ENCODE data around the gene CLCN6. TPM values are rescaled to one million over a fixed set of nuclear protein-coding genes. Genes with fewer than 3 reads are reported as not detected.

Gene CLCN6
- total and polyA plus RNA-seq, 10 of the 15 experiments (the other 5 are each of a cell fraction or from before 2014, with no cell fraction given), result 2.2 to 20.9 (median 10.2) TPM

GRCh38 chr1:11795238-11795890, 10.6 kb upstream of the CLCN6 start:
- Histone ChIP-seq H2AFZ (ENCODE audit: control insufficient read depth, low read depth, low read length) (no peak overlapping the region), H3K4me2 (ENCODE audit: control insufficient read depth, insufficient read depth) (no peak overlapping the region), H3K4me3 (no peak overlapping the region), H3K27me3 (replicated peaks in 1 of 2; ENCODE audit: control insufficient read depth in 2 of 2, insufficient read depth in 2 of 2, low read length in 1 of 2) (no peaks in the 10 kb centered on the region), H3K27ac (ENCODE audit: control insufficient read depth, insufficient read depth) (no peak overlapping the region), H3K4me1 (ENCODE audit: control insufficient read depth, insufficient read depth, low read length) (no peaks in the 10 kb centered on the region; the same call in 1 of the 2 replicates), H3K9ac (ENCODE audit: control insufficient read depth, insufficient read depth, low read length) (no peak overlapping the region), H4K20me1 (ENCODE audit: control insufficient read depth, insufficient read depth) (no peaks in the 10 kb centered on the region), H3K79me2 (ENCODE audit: control insufficient read depth, insufficient read depth, low read length) (no peaks in the 10 kb centered on the region), H3K9me3 (replicated peaks; ENCODE audit: control insufficient read depth, insufficient read depth, low read length) (no peaks in the 10 kb centered on the region), H3K36me3 (ENCODE audit: control insufficient read depth in 2 of 2, insufficient read depth in 2 of 2, low read length in 1 of 2) (peaks cover 0 to 5% of the 10 kb centered on the region in 2 experiments; a peak in 2 of 4 replicates)
- in situ Hi-C loops (cut with MboI) (no loop called here), intact Hi-C loops (cut with micrococcal nuclease; ENCODE audit: unreplicated experiment) (no loop called here)
- TF ChIP-seq BACH1 (IDR thresholded peaks at IDR 0.05; ENCODE audit: borderline replicate concordance) (no peak), SIN3A (IDR thresholded peaks at IDR 0.05; ENCODE audit: low read depth, low read length) (no peak), FOXK2 (IDR thresholded peaks at IDR 0.05) (no peak), IRF3 (IDR thresholded peaks at IDR 0.05) (no peak), ZNF217 (IDR thresholded peaks at IDR 0.05) (no peak), EGR1 (IDR thresholded peaks at IDR 0.05; ENCODE audit: borderline replicate concordance in 1 of 2, low read depth in 2 of 2, low read length in 2 of 2) (no peak), ESRRA (IDR thresholded peaks at IDR 0.05; ENCODE audit: low read length) (no peak), CREB1 (IDR thresholded peaks at IDR 0.05; ENCODE audit: low read depth) (no peak), FOXM1 (IDR thresholded peaks at IDR 0.05; ENCODE audit: low read depth, low read length) (no peak), NFIC (IDR thresholded peaks at IDR 0.05; ENCODE audit: low read depth, low read length) (no peak), POLR2AphosphoS5 (IDR thresholded peaks at IDR 0.05; ENCODE audit: low read length) (no peak)
- ChIA-PET SMC1A (ENCODE audit: uncharacterized antibody, unreplicated experiment) (interaction anchor here (1.1 kb wide), 1 partner anchor 58 kb away, joined by 3 read pairs; no protein-coding TSS in a partner anchor), POLR2A (no interaction called here), CTCF (interaction anchor here (3.5 kb wide), 1 partner anchor 8 kb away, joined by 24 read pairs; no protein-coding TSS in a partner anchor), RAD21 (ENCODE audit: unreplicated experiment) (no interaction called here)
- WGBS (ENCODE audit: insufficient coverage, insufficient replicate concordance, low lambda C conversion rate, missing lambda C conversion rate), result 86% methylated on average over 14 of the region's 14 CpGs
- ATAC-seq (no peak), FAIRE-seq (no peak), DNase-seq (ENCODE audit: low read depth, low spot score) (no peak)
- BruUV-seq (replicated peaks), result no TSS peak
